H1 (cell line): ENCODE measurements around the gene KIF13A. TPM values are rescaled to one million over a fixed set of nuclear protein-coding genes. Genes with fewer than 3 reads are reported as not detected.

Experiments
- CTCF ChIA-PET: fragments of 300-600 bp; sonication (Branson Sonifier 250); formaldehyde crosslinking; loops from one replicate; lab custom pipeline; 2021; ENCODE audit not compliant: partially characterized antibody; lab: Charles Lee
- POLR2A ChIA-PET: fragments of 300-600 bp; sonication (Branson Sonifier 250); formaldehyde crosslinking; loops from one replicate; lab custom pipeline; 2021; ENCODE audit warnings: inconsistent platforms; ENCODE audit not compliant: partially characterized antibody; lab: Charles Lee
- DNase-seq, 2 experiments: peaks; one replicate each; pipeline versions ENCODE4 v3.0.0 to v3.0.0-alpha.2; 2010 to 2022; ENCODE audit warnings: low spot score in 2 of 2, low read depth in 1 of 2, mixed read lengths in 1 of 2
- FAIRE-seq: peaks from 2 replicates; lab custom pipeline; 2011; peaks lifted over from hg19 to GRCh38; lab: Jason Lieb, UNC
- H2AFZ ChIP-seq: 2 replicates; pipeline ENCODE4 v1.8.1; 2012; ENCODE audit warnings: low read length, inconsistent platforms
- H2AK5ac ChIP-seq: 2 replicates; pipeline ENCODE4 v1.6.1; 2013; ENCODE audit warnings: low read depth, low read length
- H2BK120ac ChIP-seq: replicated peaks from 2 replicates; pipeline ENCODE3; 2013; ENCODE audit warnings: low read depth, low read length, inconsistent platforms
- H2BK12ac ChIP-seq: 2 replicates; pipeline ENCODE4 v1.6.1; 2013; ENCODE audit warnings: low read depth, low read length
- H2BK15ac ChIP-seq: 2 replicates; pipeline ENCODE4 v1.6.1; 2013; ENCODE audit warnings: low read length
- H2BK20ac ChIP-seq: 2 replicates; pipeline ENCODE4 v1.6.1; 2013; ENCODE audit warnings: low read length
- H2BK5ac ChIP-seq: 2 replicates; pipeline ENCODE4 v1.6.1; 2013; ENCODE audit warnings: low read depth, low read length
- H3K14ac ChIP-seq: 2 replicates; pipeline ENCODE4 v1.6.1; 2013; ENCODE audit warnings: inconsistent platforms; ENCODE audit not compliant: insufficient read length
- H3K18ac ChIP-seq: 2 replicates; pipeline ENCODE4 v1.6.1; 2013; ENCODE audit warnings: low read length; ENCODE audit errors: extremely low read depth
- H3K23ac ChIP-seq: 2 replicates; pipeline ENCODE4 v1.6.1; 2013; ENCODE audit warnings: inconsistent platforms; ENCODE audit not compliant: insufficient read length
- H3K23me2 ChIP-seq: 2 replicates; pipeline ENCODE4 v1.6.1; 2013; ENCODE audit warnings: low read depth, low read length
- H3K27ac ChIP-seq: 2 replicates; pipeline ENCODE4 v1.6.1; 2011; ENCODE audit warnings: low read depth, low read length, inconsistent platforms
- H3K27me3 ChIP-seq, 4 experiments: replicated peaks in 1 of 4; 1 replicate in 1 of 4; 2 replicates in 3 of 4; pipeline versions ENCODE4 v1.6.1 to v1.8.1; 2011 to 2013; ENCODE audit warnings: low read length in 3 of 4, mild to moderate bottlenecking in 3 of 4, inconsistent platforms in 2 of 4, mixed read lengths in 2 of 4, moderate library complexity in 1 of 4; ENCODE audit not compliant: control insufficient read depth in 3 of 4, insufficient read depth in 3 of 4; ENCODE audit errors: extremely low read depth in 1 of 4
- H3K36me3 ChIP-seq, 4 experiments: 2 replicates each; pipeline versions ENCODE4 v1.6.1 to v1.8.1; 2011 to 2013; ENCODE audit warnings: mild to moderate bottlenecking in 4 of 4, low read length in 3 of 4, moderate library complexity in 2 of 4, control low read depth in 1 of 4, inconsistent platforms in 1 of 4; ENCODE audit not compliant: insufficient read depth in 4 of 4, control insufficient read depth in 2 of 4
- H3K4ac ChIP-seq: replicated peaks from 2 replicates; pipeline ENCODE3; 2013; ENCODE audit warnings: low read length, low read depth, mixed read lengths, inconsistent platforms; ENCODE audit not compliant: insufficient read length
- H3K4me1 ChIP-seq, 4 experiments: replicated peaks in 1 of 4; 1 replicate in 1 of 4; 2 replicates in 3 of 4; pipeline versions ENCODE4 v1.6.1 to v1.8.1; 2011 to 2013; ENCODE audit warnings: low read length in 3 of 4, inconsistent platforms in 2 of 4, mixed read lengths in 1 of 4; ENCODE audit not compliant: insufficient read depth in 4 of 4, control insufficient read depth in 3 of 4
- H3K4me2 ChIP-seq, 2 experiments: 2 replicates each; pipeline versions ENCODE4 v1.6.1 to v1.8.1; 2011 to 2013; ENCODE audit warnings: low read depth in 2 of 2, low read length in 2 of 2, control low read depth in 1 of 2, inconsistent platforms in 1 of 2, mild to moderate bottlenecking in 1 of 2; ENCODE audit not compliant: insufficient read depth in 1 of 2
- H3K4me3 ChIP-seq, 4 experiments: fragments of 200-600, 300-600 bp in 1 of 4; sonication (generic), shearing (Covaris generic), sonication (Bioruptor Twin) in 1 of 4; 2 replicates each; pipeline versions ENCODE4 v1.5.1 to v1.8.1; 2011 to 2016; ENCODE audit warnings: low read length in 4 of 4, low read depth in 3 of 4, control low read depth in 2 of 4, inconsistent platforms in 2 of 4, mild to moderate bottlenecking in 2 of 4, mixed read lengths in 1 of 4, moderate library complexity in 1 of 4; ENCODE audit not compliant: insufficient read depth in 2 of 4; ENCODE audit errors: extremely low read depth in 1 of 4
- H3K56ac ChIP-seq: replicated peaks from 2 replicates; pipeline ENCODE3; 2013; ENCODE audit warnings: low read depth, mild to moderate bottlenecking, mixed read lengths, low read length, inconsistent platforms; ENCODE audit not compliant: insufficient read length
- H3K79me1 ChIP-seq: 2 replicates; pipeline ENCODE4 v1.6.1; 2013; ENCODE audit warnings: low read depth, low read length, control low read depth
- H3K79me2 ChIP-seq, 2 experiments: 2 replicates each; pipeline versions ENCODE4 v1.6.1 to v1.8.1; 2012 to 2013; ENCODE audit warnings: low read length in 2 of 2, mild to moderate bottlenecking in 2 of 2, inconsistent platforms in 1 of 2; ENCODE audit not compliant: insufficient read depth in 2 of 2, control insufficient read depth in 1 of 2
- H3K9ac ChIP-seq, 4 experiments: replicated peaks in 1 of 4; 1 replicate in 1 of 4; 2 replicates in 3 of 4; pipeline versions ENCODE4 v1.6.1 to v1.8.1; 2011 to 2013; ENCODE audit warnings: low read depth in 3 of 4, low read length in 3 of 4, control low read depth in 2 of 4, mild to moderate bottlenecking in 2 of 4, moderate library complexity in 2 of 4, inconsistent platforms in 1 of 4; ENCODE audit errors: extremely low read depth in 1 of 4
- H3K9me3 ChIP-seq, 2 experiments: 2 replicates each; pipeline versions ENCODE4 v1.6.1 to v1.8.1; 2012 to 2013; ENCODE audit warnings: mild to moderate bottlenecking in 2 of 2, moderate library complexity in 2 of 2, control low read depth in 1 of 2, inconsistent platforms in 1 of 2, low read depth in 1 of 2, low read length in 1 of 2, mixed read lengths in 1 of 2; ENCODE audit not compliant: insufficient read depth in 2 of 2
- H4K20me1 ChIP-seq, 2 experiments: replicated peaks in 1 of 2; 2 replicates each; pipeline versions ENCODE3 to v1.8.1; 2011 to 2013; ENCODE audit warnings: inconsistent platforms in 2 of 2, low read length in 2 of 2, mild to moderate bottlenecking in 1 of 2; ENCODE audit not compliant: insufficient read depth in 2 of 2, control insufficient read depth in 1 of 2
- H4K5ac ChIP-seq: 2 replicates; pipeline ENCODE4 v1.6.1; 2013; ENCODE audit warnings: low read length, low read depth, mixed read lengths, inconsistent platforms; ENCODE audit not compliant: insufficient read length
- H4K8ac ChIP-seq: 2 replicates; pipeline ENCODE4 v1.8.0; 2013; ENCODE audit warnings: mild to moderate bottlenecking, moderate library complexity, low read length, inconsistent platforms; ENCODE audit not compliant: insufficient read depth; ENCODE audit errors: extremely low read depth
- H4K91ac ChIP-seq: replicated peaks from 2 replicates; pipeline ENCODE3; 2013; ENCODE audit warnings: low read length, mixed read lengths, inconsistent platforms; ENCODE audit not compliant: insufficient read length
- CHD2 ChIP-seq: IDR thresholded peaks from 2 replicates; pipeline ENCODE4 v1.6.1; 2012; ENCODE audit warnings: low read length, improper control_type of control experiment
- EZH2 ChIP-seq: fragments of 200-600 bp; sonication (generic); IDR thresholded peaks from 2 replicates; pipeline ENCODE4 v1.7.1; 2012; ENCODE audit warnings: low read depth, mild to moderate bottlenecking, moderate library complexity, low read length, inconsistent platforms; ENCODE audit not compliant: severe bottlenecking
- FOSL1 ChIP-seq: IDR thresholded peaks from 2 replicates; pipeline ENCODE4 v1.6.1; 2011; ENCODE audit warnings: mild to moderate bottlenecking, low read depth, low read length, moderate library complexity; ENCODE audit not compliant: insufficient read depth
- GTF2F1 ChIP-seq: IDR thresholded peaks from 2 replicates; pipeline ENCODE4 v1.6.1; 2012; ENCODE audit warnings: low read depth, low read length, improper control_type of control experiment, borderline replicate concordance
- JUN ChIP-seq: IDR thresholded peaks from 2 replicates; pipeline ENCODE4 v1.6.1; 2011; ENCODE audit warnings: low read depth, mild to moderate bottlenecking, improper control_type of control experiment, low read length
- KDM4A ChIP-seq: IDR thresholded peaks from one replicate; pipeline ENCODE4 v1.7.1; 2012; ENCODE audit warnings: low read depth, mild to moderate bottlenecking, moderate library complexity, low read length, inconsistent platforms; ENCODE audit not compliant: severe bottlenecking
- SAP30 ChIP-seq: fragments of 300-600 bp; sonication (generic); IDR thresholded peaks from 2 replicates; pipeline ENCODE4 v1.7.1; 2012; ENCODE audit warnings: low read length, moderate library complexity, mild to moderate bottlenecking, inconsistent platforms; ENCODE audit not compliant: insufficient read depth, insufficient replicate concordance
- SIRT6 ChIP-seq: IDR thresholded peaks from one replicate; pipeline ENCODE4 v1.7.1; 2012; ENCODE audit warnings: low read length, inconsistent platforms
- SRF ChIP-seq: IDR thresholded peaks from 2 replicates; pipeline ENCODE4 v1.6.1; 2011; ENCODE audit warnings: mild to moderate bottlenecking, low read depth, low read length, moderate library complexity
- TAF1 ChIP-seq: IDR thresholded peaks from 2 replicates; pipeline ENCODE4 v1.6.1; 2011; ENCODE audit warnings: mild to moderate bottlenecking, low read depth, low read length
- TBP ChIP-seq: IDR thresholded peaks from 2 replicates; pipeline ENCODE4 v1.6.1; 2011; ENCODE audit warnings: low read depth, low read length, improper control_type of control experiment
- YY1 ChIP-seq: IDR thresholded peaks from 2 replicates; pipeline ENCODE4 v1.6.1; 2011; ENCODE audit warnings: low read depth, mild to moderate bottlenecking, low read length
- WGBS, 2 experiments: shearing (Covaris generic) in 1 of 2; methylation state at CpG; one replicate each; pipeline versions ENCODE4 v1.1.6 to v1.1.7; 2013 to 2015; ENCODE audit warnings: low lambda C conversion rate in 2 of 2, mixed read lengths in 2 of 2, inconsistent platforms in 1 of 2, low coverage in 1 of 2, missing lambda C conversion rate in 1 of 2; ENCODE audit not compliant: insufficient replicate concordance in 2 of 2, insufficient coverage in 1 of 2, insufficient read length in 1 of 2; ENCODE audit errors: extremely low coverage in 1 of 2, missing lambda C conversion rate in 1 of 2; 5-methylcytosine and 5-hydroxymethylcytosine counted together
- polyA plus RNA-seq, 7 experiments: library from polyadenylated mRNA; depleted of rRNA in 3 of 7; stranded (reverse) in 5 of 7; unstranded in 2 of 7; fragments of >200 nt in 5 of 7; fragments of 200-250 nt in 2 of 7; gene quantifications; 1 replicate in 5 of 7; 2 replicates in 1 of 7; 4 replicates in 1 of 7; pipeline versions ENCODE4 v1.2.1 to v1.2.3, GENCODE V29; 2011 to 2013; ENCODE audit warnings: missing spikeins in 2 of 7, mixed read lengths in 2 of 7
- total RNA-seq: library from RNA; stranded (reverse); fragmentation: NEBNext Ultra II Directional; extraction: Animal tissue kit (Norgen Biotek cat#: 25700); gene quantifications from 2 replicates; pipeline ENCODE4 v1.2.1, GENCODE V29; 2021
- TF ChIP-seq, protein P1 (sequence below): IDR thresholded peaks from 2 replicates; pipeline ENCODE4 v1.6.1; 2011; ENCODE audit warnings: low read length, improper control_type of control experiment

Gene KIF13A
- total and polyA plus RNA-seq, 2 of the 8 experiments (the other 6 are each of a cell fraction or from before 2014, with no cell fraction given): 14.7 to 40.8 TPM

DNA sequence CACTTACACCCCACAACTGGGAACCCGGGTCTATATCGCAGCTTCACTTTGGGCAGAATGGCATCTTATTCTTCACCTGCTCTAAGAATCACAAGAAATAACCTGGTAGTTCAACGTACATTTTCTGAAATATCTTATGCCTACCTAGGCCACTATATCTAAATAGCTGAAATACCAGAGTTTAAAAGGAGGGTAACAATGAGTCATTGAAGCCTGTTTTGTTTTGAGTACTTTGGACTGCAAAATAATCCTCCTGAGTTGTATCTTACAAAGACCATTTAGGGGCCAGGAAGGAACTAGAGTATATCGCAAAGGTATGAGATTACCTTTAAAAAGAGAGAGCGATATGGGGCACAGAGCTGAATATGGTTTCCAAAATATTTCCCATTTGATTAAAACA lies 184.0 kb downstream of the KIF13A start:
- H3K18ac ChIP-seq: no peak overlapping the region
- H3K4me3 ChIP-seq: no peak overlapping the region
- no peaks in the 10 kb centered on the region for H4K20me1 ChIP-seq
- no peak overlapping the region for H4K8ac ChIP-seq
- H3K14ac ChIP-seq: no peak overlapping the region
- H2BK5ac ChIP-seq: no peak overlapping the region
- no peak overlapping the region for H2AK5ac ChIP-seq
- no peak overlapping the region for H4K91ac ChIP-seq
- H3K36me3 ChIP-seq: peaks cover 0 to 38% (median 22%) of the 10 kb centered on the region in 4 experiments; a peak in 6 of 8 replicates
- no peak overlapping the region for H2BK120ac ChIP-seq
- DNase-seq (no peak), FAIRE-seq (no peak)
- H3K4me1 ChIP-seq: no peaks in the 10 kb centered on the region
- no peak overlapping the region for H3K4me2 ChIP-seq
- no peak overlapping the region for H3K27ac ChIP-seq
- H3K9ac ChIP-seq: no peak overlapping the region
- no peaks in the 10 kb centered on the region for H3K27me3 ChIP-seq
- H3K9me3 ChIP-seq: no peaks in the 10 kb centered on the region
- H3K23me2 ChIP-seq: no peaks in the 10 kb centered on the region
- no peak overlapping the region for H2BK20ac ChIP-seq
- no peak overlapping the region for H2BK12ac ChIP-seq
- H3K4ac ChIP-seq: no peak overlapping the region
- H3K79me1 ChIP-seq: no peaks in the 10 kb centered on the region
- H2BK15ac ChIP-seq: no peak overlapping the region
- H3K23ac ChIP-seq: no peak overlapping the region
- H3K79me2 ChIP-seq: no peaks in the 10 kb centered on the region
- 96% methylated on average over 5 of the region's 5 CpGs; no CpG with 5 or more reads in 1 of the 2 experiments for WGBS, 2 experiments
- H4K5ac ChIP-seq: no peak overlapping the region
- no peak overlapping the region for H3K56ac ChIP-seq
- H2AFZ ChIP-seq: no peak overlapping the region
- TF ChIP-seq TAF1 (no peak), SIRT6 (no peak), CHD2 (no peak), GTF2F1 (no peak), TBP (no peak), SRF (no peak), FOSL1 (no peak), EZH2 (no peak), SAP30 (no peak), KDM4A (no peak), JUN (no peak), YY1 (no peak)
- TF ChIP-seq, protein P1, sequence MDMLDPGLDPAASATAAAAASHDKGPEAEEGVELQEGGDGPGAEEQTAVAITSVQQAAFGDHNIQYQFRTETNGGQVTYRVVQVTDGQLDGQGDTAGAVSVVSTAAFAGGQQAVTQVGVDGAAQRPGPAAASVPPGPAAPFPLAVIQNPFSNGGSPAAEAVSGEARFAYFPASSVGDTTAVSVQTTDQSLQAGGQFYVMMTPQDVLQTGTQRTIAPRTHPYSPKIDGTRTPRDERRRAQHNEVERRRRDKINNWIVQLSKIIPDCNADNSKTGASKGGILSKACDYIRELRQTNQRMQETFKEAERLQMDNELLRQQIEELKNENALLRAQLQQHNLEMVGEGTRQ: no peak
- ChIA-PET POLR2A (interaction anchor here (0.7 kb wide), 1 partner anchor 151 kb away, joined by 3 read pairs; no protein-coding TSS in a partner anchor), CTCF (interaction anchor here (0.6 to 3.2 kb wide), 27 partner anchors 10 to 568 kb away, joined by 3 to 55 read pairs (median 4); partner anchors contain the start of gene NUP153)
